ENCODE data around the gene BID. TPM values are rescaled to one million over a fixed set of nuclear protein-coding genes. Genes with fewer than 3 reads are reported as not detected.

BID gene
- total RNA-seq, 1 experiment from 2014 or later = 23.2 TPM

DNA sequence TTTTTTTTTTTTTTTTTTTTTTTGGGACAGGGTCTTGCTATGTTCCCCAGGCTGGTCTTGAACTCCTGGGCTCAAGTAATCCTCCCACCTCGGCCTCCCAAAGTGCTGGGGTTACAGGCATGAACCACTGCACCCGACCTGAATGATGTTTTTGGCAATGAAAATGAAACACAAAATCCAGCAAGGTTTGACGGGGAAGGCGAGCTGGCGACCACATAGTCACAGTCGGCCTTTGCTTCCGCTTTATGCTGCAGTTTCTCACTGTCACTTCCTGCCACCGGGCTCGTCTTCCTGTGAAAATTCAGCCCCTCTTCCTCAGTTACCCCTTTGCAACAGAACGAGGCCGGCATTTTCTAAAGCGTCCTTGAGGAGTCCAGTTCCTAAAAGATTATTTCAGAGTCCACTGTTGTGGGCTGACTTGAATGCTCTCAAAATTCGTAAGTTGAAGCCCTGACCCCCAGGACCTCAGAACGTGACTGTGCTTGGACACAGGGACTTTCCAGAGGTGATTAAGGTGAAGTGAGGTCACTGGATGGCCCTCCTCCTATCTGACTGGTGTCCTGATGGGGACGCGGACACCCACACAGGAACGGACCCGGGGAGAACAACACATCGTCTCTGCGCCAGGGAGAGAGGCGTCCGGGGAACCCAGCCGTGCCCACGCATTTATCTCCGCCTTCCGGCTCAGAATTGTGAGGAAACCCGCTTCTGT lies 2.9 kb upstream of the BID start:
- no peak overlapping the region for H2BK5ac ChIP-seq (ENCODE audit: insufficient read length, low read length)
- no peak overlapping the region for H2AK5ac ChIP-seq (ENCODE audit: insufficient read length, low read length)
- H2BK20ac ChIP-seq (ENCODE audit: low read depth, low read length, poor library complexity, severe bottlenecking) = no peak overlapping the region
- no peak overlapping the region for H3K27ac ChIP-seq (ENCODE audit: insufficient read length, low read depth, low read length)
- no peaks in the 10 kb centered on the region for H4K20me1 ChIP-seq (ENCODE audit: control insufficient read depth, insufficient read depth, insufficient read length)
- H3K23me2 ChIP-seq (ENCODE audit: insufficient read length, low read depth, low read length, poor library complexity, severe bottlenecking) = peaks cover 11% of the 10 kb centered on the region
- no peak overlapping the region for H3K9ac ChIP-seq (ENCODE audit: extremely low read depth, insufficient read length, low read length)
- no CpG with 5 or more reads among the region's 27 CpGs for WGBS (ENCODE audit: extremely low coverage, insufficient read length, low lambda C conversion rate)
- H2BK120ac ChIP-seq (ENCODE audit: low read depth, low read length, poor library complexity, severe bottlenecking) = no peak overlapping the region
- no peaks in the 10 kb centered on the region; a peak in 2 of 5 replicates for H3K9me3 Mint-ChIP-seq
- H3K9me3 ChIP-seq (ENCODE audit: control insufficient read depth, low read depth, low read length) = no peaks in the 10 kb centered on the region
- no peak overlapping the region for H4K5ac ChIP-seq (ENCODE audit: insufficient read length, low read depth, low read length)
- no peak overlapping the region for H2BK15ac ChIP-seq (ENCODE audit: low read depth, low read length)
- H4K91ac ChIP-seq (ENCODE audit: insufficient read length, low read depth, low read length) = no peak overlapping the region
- peaks cover 36% of the 10 kb centered on the region for H3K27me3 Mint-ChIP-seq (ENCODE audit: low read depth)
- 0 out of 2 replicates have a peak, but pooled peaks cover 2% of the 10 kb centered on the region for H3K79me2 ChIP-seq (ENCODE audit: insufficient read depth, low read length)
- H3K27me3 ChIP-seq (ENCODE audit: insufficient read depth, low read length) = no peaks in the 10 kb centered on the region
- H3K23ac ChIP-seq (ENCODE audit: insufficient read length, low read depth, low read length) = no peak overlapping the region
- no peak overlapping the region for H3T11ph ChIP-seq (ENCODE audit: low read length)
- H3K4me2 ChIP-seq (ENCODE audit: insufficient read depth, insufficient read length, low read length) = no peak overlapping the region
- H3K56ac ChIP-seq (ENCODE audit: insufficient read length, low read depth, low read length) = no peak overlapping the region
- H3K4me1 Mint-ChIP-seq = peaks cover 31 to 37% of the 10 kb centered on the region in 2 experiments
- H3K4me3 Mint-ChIP-seq = no peak overlapping the region
- no peak overlapping the region for H2BK12ac ChIP-seq (ENCODE audit: insufficient read length, low read depth, low read length)
- DNase-seq = no peak
- H3K4me1 ChIP-seq (ENCODE audit: insufficient read depth, low read length) = peaks cover 5% of the 10 kb centered on the region; the same call in 1 of the 2 replicates
- H4K8ac ChIP-seq (replicated peaks; ENCODE audit: insufficient read length, low read depth, low read length) = no peak overlapping the region
- peak overlapping the region in 1 of 3 experiments; percentile 4; a peak in 1 of 7 replicates for H3K27ac Mint-ChIP-seq
- no peak overlapping the region for H3K18ac ChIP-seq (ENCODE audit: insufficient read length, low read depth, low read length)
- TF ChIP-seq, protein P1, sequence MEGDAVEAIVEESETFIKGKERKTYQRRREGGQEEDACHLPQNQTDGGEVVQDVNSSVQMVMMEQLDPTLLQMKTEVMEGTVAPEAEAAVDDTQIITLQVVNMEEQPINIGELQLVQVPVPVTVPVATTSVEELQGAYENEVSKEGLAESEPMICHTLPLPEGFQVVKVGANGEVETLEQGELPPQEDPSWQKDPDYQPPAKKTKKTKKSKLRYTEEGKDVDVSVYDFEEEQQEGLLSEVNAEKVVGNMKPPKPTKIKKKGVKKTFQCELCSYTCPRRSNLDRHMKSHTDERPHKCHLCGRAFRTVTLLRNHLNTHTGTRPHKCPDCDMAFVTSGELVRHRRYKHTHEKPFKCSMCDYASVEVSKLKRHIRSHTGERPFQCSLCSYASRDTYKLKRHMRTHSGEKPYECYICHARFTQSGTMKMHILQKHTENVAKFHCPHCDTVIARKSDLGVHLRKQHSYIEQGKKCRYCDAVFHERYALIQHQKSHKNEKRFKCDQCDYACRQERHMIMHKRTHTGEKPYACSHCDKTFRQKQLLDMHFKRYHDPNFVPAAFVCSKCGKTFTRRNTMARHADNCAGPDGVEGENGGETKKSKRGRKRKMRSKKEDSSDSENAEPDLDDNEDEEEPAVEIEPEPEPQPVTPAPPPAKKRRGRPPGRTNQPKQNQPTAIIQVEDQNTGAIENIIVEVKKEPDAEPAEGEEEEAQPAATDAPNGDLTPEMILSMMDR (conservative IDR thresholded peaks at IDR 0.05) = no peak
- H3K4ac ChIP-seq (ENCODE audit: low read depth, low read length) = no peak overlapping the region
- peaks cover 0 to 4% (median 0%) of the 10 kb centered on the region in 3 experiments; a peak in 2 of 7 replicates for H3K36me3 Mint-ChIP-seq (ENCODE audit: insufficient read depth in 1 of 3, low read depth in 3 of 3)
- no peak overlapping the region for H2AFZ ChIP-seq (ENCODE audit: low read length)
- H3K79me1 ChIP-seq (ENCODE audit: insufficient read depth, low read depth, low read length, poor library complexity, severe bottlenecking) = no peaks in the 10 kb centered on the region
- H3K14ac ChIP-seq (ENCODE audit: insufficient read depth, low read length) = no peak overlapping the region; the same call in 1 of the 2 replicates

All from H9 (cell line).